GM19240 (cell line): Measurements from ENCODE around the gene CDH23.

ENCODE experiments used
- DNase-seq: peaks from one replicate; pipeline ENCODE4 v3.0.0; 2011; ENCODE audit warnings: low spot score; ENCODE audit not compliant: insufficient read length

CDH23 gene

DNA sequence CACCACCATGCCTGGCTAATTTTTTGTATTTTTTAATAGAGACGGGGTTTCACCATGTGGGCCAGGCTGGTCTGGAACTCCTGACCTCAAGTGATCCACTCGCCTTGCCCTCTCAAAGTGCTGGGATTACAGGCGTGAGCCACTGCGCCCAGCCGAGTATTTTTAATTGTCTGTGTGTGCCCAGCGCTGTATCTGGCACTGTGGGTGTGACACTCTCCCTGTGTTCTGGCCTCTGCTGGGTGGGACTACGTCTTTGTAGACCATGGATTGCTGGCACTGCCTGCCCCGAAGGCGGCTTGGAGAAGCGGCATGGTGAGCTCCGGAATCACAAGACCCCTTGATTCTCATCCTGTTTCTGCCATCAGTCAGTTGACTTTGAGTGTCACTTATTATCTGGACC, 136.2 kb downstream of the CDH23 start:
- DNase-seq = no peak

DNA sequence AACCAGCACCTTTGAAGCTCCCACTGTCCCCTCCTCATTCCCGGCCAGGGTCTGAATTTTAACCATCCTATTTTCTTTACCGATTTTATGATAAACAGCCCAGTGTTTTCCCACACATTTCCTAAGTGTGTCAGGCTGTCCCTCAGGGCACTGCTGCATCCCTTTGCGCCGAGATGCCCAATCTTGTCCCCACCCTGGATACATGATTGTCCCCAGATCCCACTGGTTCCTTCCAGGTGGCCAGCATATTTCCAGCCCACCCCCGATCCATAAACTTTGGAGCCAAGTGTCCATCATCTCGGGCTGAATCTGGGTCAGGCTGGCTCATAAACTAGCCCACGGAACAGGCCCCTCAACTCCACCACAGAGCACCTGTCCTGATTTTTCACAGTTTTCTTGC, 137.2 kb downstream of the CDH23 start:
- no peak for DNase-seq

- DNase-seq = no peak
Measured at GRCh38 chr10:71534568-71535194, 138.0 kb downstream of the CDH23 start.

GRCh38 chr10:71536332-71536731, 139.6 kb downstream of the CDH23 start:
- no peak for DNase-seq

DNA sequence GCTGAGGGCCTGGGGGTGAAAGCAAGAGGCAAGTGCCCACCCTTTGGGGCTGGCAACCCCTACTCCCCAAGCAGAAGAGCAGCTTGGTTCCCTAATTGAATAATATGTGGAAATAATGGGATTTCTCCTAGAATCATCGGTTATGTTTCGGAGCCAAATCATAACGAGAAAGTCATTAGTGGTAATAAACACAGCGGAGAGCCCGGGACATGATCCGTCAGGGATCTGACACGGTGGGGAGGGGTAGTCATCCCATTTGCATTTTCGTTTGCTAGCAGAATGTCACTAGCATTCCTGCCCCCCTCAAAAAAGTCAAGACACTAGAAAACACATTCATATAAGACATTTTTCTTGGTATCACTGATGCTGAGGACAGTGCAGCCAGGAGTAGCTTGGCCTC, 140.4 kb downstream of the CDH23 start:
- no peak for DNase-seq

GRCh38 chr10:71537681-71538080, 141.0 kb downstream of the CDH23 start:
- no peak for DNase-seq

DNA sequence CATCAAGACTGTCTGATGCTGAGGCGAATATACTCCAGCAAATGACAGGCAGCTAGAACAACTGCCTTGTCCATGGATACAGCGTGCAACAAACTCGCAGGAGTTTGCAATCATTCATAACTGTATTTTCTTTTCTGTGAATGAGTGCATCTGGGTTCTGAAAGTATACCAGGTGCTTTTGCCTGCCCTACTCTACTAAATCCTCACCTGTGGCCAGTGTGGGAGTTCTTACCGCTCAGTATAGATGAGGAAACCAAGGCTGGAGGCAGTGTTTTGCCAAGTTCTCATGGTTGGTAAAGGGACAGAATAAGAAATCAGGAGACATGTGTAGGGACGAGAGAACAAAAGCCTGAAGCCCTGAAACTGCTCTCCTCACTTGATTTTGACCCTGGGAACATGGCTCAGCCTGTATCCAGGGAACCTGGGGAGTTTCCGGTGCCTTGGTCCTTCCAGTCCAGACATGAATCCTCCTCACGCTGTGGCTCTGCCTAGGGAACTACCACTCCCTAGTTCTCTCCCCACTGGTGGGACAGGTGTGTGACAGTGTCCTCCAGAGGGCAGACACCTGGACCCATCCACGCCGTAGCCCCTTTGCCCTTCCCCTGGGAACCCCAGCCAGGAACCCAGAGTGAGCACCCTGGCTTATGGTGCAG, 142.0 kb downstream of the CDH23 start:
- DNase-seq = no peak

DNA sequence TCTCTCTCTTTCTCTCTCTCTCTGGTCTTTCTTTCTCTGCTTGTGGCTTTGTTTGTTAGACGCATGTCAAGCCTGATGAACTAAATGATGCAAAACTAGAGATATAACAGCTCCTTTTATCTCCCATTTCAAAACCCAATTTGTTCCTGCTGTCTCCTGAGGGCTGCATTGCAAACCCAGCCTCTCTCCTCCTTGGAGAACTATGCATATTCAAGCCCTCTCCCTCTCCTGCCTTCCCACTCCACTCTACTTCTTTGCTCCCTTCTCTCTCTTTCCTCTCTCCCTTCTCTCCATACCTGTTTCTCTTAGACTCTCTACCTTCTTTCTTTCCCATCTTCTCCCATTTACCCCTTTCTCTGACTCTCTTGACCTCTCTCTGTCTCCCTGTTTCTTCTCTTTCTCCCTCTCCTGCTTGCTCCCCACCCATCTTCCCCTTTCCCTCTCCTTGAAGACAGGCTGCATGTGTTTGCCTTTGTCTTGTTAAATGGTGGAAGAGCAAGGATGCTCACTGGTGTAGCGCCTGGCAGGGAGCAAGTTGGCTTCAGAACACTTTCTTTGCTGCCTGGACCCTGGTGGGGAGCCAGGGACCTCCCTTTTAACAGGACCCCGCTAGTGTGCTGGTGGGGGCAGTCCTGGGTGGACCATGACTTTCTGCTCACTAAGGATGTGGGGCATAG, 142.9 kb downstream of the CDH23 start:
- DNase-seq = no peak

DNA sequence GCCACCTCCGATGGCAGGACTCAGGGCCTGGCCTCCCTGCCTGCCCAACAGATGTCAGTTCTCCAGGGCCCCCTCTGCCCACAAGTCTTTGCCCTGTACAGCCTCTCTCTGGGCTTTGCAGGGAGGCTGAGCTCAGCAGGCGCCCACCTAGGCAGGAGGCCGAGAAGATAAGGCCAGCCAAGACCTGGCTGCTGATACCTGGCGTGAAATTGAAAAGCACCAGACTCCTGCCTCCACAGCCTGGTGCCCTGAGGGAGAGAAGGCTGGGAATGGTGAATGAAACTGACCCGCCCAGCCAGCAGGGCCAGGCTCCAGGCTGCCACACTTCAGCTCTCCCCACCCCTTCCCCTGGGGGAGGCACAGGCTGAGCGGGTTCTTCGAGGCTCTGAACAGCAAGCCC, 145.8 kb downstream of the CDH23 start:
- no peak for DNase-seq

GRCh38 chr10:71543608-71544170, 147.0 kb downstream of the CDH23 start:
- no peak for DNase-seq

GRCh38 chr10:71545001-71545400, 148.3 kb downstream of the CDH23 start:
- DNase-seq = no peak

- no peak for DNase-seq
Measured at GRCh38 chr10:71546220-71546619, 149.5 kb downstream of the CDH23 start.

DNA sequence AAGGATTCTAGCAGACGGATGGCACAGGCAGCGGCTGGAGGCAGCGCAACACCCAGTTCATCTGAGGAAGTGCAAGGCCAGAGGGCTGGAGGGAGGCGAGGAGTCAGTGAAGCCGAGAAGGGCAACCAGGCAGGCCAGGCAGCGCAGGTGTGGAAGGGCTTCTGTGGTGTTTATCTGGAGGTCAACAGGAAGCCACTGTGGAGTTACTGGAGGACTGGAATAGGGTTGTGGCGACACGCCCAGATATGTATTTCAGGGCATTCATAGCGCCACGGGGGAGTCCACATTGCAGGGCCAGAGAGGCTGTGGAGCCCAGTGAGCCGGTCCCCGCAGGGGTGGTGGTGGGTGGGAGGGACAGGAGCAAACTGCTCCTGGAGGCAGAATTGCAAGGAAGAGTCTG, 150.6 kb downstream of the CDH23 start:
- DNase-seq = no peak

DNA sequence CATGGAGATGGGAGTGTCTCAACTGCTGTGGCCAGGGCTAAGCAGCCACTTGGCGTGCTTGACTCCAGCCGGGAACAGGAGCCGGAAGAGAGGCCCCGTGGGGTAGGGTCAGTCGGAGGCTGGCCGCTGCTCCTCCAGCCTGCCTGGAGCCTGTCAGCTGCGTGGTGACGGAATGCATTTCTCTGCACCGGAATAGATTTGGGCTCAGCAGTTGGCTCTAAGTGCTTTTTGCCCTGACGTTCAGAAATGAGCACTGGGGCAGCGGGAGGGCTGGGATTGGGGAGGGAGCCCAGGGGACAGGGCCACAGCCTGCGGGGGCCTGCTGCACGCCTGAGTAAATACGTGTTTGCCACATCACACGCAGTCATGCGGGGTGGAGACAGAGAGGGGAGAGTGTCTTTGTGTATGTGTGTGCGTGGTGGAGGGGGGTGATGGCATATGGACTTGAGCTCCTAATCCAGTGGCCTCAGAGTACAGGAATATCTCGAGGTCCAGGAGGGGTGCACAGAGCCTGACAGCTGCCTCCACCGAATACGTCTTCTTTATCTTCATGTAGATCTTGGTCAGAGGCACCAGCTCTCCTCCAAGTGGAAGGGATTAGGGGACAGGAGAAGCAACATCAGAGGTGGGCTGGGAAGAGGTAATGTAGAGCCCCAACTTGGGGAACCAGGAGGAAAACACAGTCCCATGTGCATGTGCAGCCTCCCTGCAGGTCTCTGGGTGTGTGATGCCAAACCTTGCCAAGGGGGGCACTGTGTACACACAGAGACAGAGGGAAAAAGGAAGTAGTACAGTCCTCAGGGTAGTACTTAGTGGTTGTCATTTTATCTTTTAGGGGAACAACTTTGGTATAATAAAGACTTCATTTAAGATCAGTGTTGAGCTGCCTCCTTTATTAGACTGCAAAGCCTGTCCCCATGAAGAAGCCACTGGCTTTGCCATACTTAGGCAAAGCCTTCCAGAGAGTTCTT, 151.4 kb downstream of the CDH23 start:
- no peak for DNase-seq

GRCh38 chr10:71549766-71550533, 153.2 kb downstream of the CDH23 start:
- DNase-seq = no peak

- DNase-seq = no peak
Measured at GRCh38 chr10:71550628-71551027, 153.9 kb downstream of the CDH23 start.

GRCh38 chr10:71551970-71552369, 155.2 kb downstream of the CDH23 start:
- no peak for DNase-seq

GRCh38 chr10:71553432-71553831, 156.7 kb downstream of the CDH23 start:
- no peak for DNase-seq

GRCh38 chr10:71554671-71555070, 158.0 kb downstream of the CDH23 start:
- DNase-seq = no peak

DNA sequence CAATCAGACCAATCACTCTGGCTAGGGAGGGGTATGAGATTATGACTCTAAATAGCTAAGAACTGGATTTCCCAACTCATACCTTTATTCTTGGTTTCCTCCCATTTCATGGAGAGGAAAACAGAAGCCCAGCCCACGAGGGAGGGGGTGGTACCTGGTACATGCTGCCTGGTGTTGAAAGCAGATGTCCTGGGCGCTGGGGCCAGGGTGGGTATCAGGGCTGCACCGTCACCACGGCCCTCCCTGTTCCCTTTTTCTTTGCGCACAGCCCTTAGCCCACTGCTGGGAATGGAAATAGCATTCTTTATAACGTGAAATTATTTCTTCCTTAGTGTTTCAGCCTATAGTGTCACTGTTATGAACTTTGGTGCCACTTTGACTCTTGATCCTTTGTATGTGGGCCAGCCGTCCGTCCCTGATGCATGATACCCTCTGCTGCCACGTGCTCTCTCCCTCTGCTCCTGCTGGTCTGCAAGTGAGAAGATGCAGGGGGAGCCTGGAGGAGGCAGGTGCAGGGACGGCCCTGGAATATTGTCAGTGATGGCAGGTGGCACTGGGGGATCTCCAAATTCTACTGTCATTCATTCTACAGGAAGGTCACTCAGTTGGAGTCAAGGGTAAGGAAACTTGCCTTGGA, 158.5 kb downstream of the CDH23 start:
- DNase-seq = no peak
